ENCODE results near the gene MCTP1.

The MCTP1 gene

DNA sequence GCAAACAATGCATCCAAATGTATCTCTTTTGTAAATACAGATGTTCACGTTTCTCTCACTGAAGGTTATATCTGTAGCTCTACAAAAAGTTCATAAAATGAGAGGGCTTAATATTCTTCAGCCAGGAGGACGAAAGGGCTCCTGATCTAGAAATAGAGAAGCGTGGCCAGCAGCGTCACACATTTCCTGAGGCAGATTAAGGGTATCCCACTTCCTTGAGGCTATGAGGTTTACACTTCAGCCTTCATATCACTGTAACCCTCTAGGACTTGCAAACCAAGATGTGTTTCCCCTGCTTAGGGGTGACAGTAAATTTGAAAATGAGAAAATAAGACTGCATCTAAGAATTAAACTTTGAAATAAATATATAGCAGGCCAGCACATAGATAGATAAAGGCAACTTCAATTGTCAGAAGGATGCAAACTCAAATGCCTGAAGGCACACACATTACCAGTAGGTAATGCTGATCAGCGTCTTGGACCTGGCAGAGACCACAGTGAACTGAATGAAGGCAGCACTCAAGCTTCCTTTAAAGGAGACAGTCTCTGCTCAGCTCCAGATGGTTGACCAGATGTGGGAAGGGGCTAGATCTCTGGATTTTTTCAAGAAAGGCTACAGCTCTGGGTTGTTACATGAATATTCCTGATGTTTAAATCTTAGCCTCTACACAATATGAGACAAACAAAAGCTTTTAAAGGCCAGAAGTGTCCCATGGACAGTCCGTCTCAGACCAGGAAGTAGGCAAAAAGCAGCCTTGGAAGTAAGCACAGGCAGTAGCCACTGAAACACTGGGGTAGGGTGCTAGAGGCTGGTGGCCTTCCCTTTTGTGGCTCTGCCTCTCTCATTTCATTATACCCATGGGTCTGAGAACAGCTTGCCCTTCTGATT lies 197.7 kb downstream of the MCTP1 start:
- no peak overlapping the region for H3K4me2 ChIP-seq (ENCODE audit: low read length, poor library complexity, severe bottlenecking)
- H3K9me3 ChIP-seq (ENCODE audit: control insufficient read depth, low read length): no peaks in the 10 kb centered on the region
- no peak overlapping the region for H3K27ac ChIP-seq (ENCODE audit: low read length, poor library complexity, severe bottlenecking)
- no peak overlapping the region for H3K18ac ChIP-seq (ENCODE audit: low read depth in 1 of 2, low read length in 2 of 2)
- H3K79me1 ChIP-seq (replicated peaks; ENCODE audit: low read length, poor library complexity, severe bottlenecking): no peaks in the 10 kb centered on the region
- H3K4me3 ChIP-seq (ENCODE audit: insufficient read depth in 1 of 2, low read depth in 1 of 2, low read length in 2 of 2): no peak overlapping the region
- H2AFZ ChIP-seq (ENCODE audit: low read depth, low read length): no peak overlapping the region
- no peak overlapping the region for H2BK120ac ChIP-seq (ENCODE audit: low read depth, low read length)
- H2AK5ac ChIP-seq (ENCODE audit: low read length, severe bottlenecking): no peak overlapping the region
- DNase-seq: no peak
- H3K27me3 ChIP-seq (ENCODE audit: control insufficient read depth in 1 of 2, insufficient read depth in 1 of 2, low read length in 2 of 2): no peaks in the 10 kb centered on the region
- 84% methylated on average over 5 of the region's 6 CpGs for WGBS
- peaks cover 4% of the 10 kb centered on the region for H3K4me1 ChIP-seq (ENCODE audit: control insufficient read depth, insufficient read depth, low read depth, low read length)
- H2BK12ac ChIP-seq (ENCODE audit: low read length in 2 of 2): no peak overlapping the region
- H2BK15ac ChIP-seq (ENCODE audit: low read depth, poor library complexity, severe bottlenecking): no peak overlapping the region
- H4K91ac ChIP-seq (ENCODE audit: low read length): no peak overlapping the region
- no peak overlapping the region for H4K8ac ChIP-seq (ENCODE audit: low read length)
- H3K23ac ChIP-seq (ENCODE audit: low read length in 2 of 2): no peak overlapping the region
- no peak overlapping the region for H3K14ac ChIP-seq (ENCODE audit: low read length in 2 of 2)
- no peaks in the 10 kb centered on the region for H3K36me3 ChIP-seq (ENCODE audit: control insufficient read depth in 1 of 2, insufficient read depth in 2 of 2, low read depth in 1 of 2, low read length in 2 of 2)
- no peak overlapping the region for H2BK5ac ChIP-seq (ENCODE audit: low read depth, low read length, poor library complexity, severe bottlenecking)
- no peak overlapping the region for H3K4ac ChIP-seq (ENCODE audit: low read depth in 1 of 2, low read length in 2 of 2)
- H3K9ac ChIP-seq (ENCODE audit: low read length): no peak overlapping the region

DNA sequence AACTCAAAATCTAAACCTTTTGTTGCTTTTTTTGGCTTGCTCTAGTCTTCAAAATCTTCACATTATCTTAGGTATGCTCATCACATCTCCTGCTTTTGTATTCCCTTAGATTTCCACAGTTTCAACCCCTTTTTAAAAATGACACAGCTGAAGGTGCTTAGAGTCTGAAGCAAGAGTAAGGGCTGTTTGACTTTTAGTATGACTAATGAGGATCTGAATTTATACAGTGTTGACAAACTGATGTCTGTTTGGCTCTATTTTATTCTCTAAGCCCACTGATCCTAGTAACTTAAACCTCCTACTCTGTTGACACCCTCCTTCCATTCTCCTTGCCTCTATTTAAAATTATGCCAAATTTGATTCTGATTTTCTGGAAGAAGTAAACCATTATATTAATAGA lies 200.1 kb downstream of the MCTP1 start:
- Histone ChIP-seq H4K8ac (ENCODE audit: low read length) (no peak overlapping the region), H3K4me3 (ENCODE audit: insufficient read depth in 1 of 2, low read depth in 1 of 2, low read length in 2 of 2) (no peak overlapping the region), H2AK5ac (ENCODE audit: low read length, severe bottlenecking) (no peak overlapping the region), H2AFZ (ENCODE audit: low read depth, low read length) (no peak overlapping the region), H3K4ac (ENCODE audit: low read depth in 1 of 2, low read length in 2 of 2) (no peak overlapping the region), H3K27ac (ENCODE audit: low read length, poor library complexity, severe bottlenecking) (no peak overlapping the region), H3K4me1 (ENCODE audit: control insufficient read depth, insufficient read depth, low read depth, low read length) (peaks cover 4% of the 10 kb centered on the region), H3K27me3 (ENCODE audit: control insufficient read depth in 1 of 2, insufficient read depth in 1 of 2, low read length in 2 of 2) (no peaks in the 10 kb centered on the region), H2BK120ac (ENCODE audit: low read depth, low read length) (no peak overlapping the region), H3K4me2 (ENCODE audit: low read length, poor library complexity, severe bottlenecking) (no peak overlapping the region), H3K36me3 (ENCODE audit: control insufficient read depth in 1 of 2, insufficient read depth in 2 of 2, low read depth in 1 of 2, low read length in 2 of 2) (no peaks in the 10 kb centered on the region), H2BK5ac (ENCODE audit: low read depth, low read length, poor library complexity, severe bottlenecking) (no peak overlapping the region), H2BK15ac (ENCODE audit: low read depth, poor library complexity, severe bottlenecking) (no peak overlapping the region), H3K23ac (ENCODE audit: low read length in 2 of 2) (no peak overlapping the region), H3K9me3 (ENCODE audit: control insufficient read depth, low read length) (no peaks in the 10 kb centered on the region), H3K79me1 (replicated peaks; ENCODE audit: low read length, poor library complexity, severe bottlenecking) (no peaks in the 10 kb centered on the region), H4K91ac (ENCODE audit: low read length) (no peak overlapping the region), H3K18ac (ENCODE audit: low read depth in 1 of 2, low read length in 2 of 2) (no peak overlapping the region), H3K14ac (ENCODE audit: low read length in 2 of 2) (no peak overlapping the region), H3K9ac (ENCODE audit: low read length) (no peak overlapping the region), H2BK12ac (ENCODE audit: low read length in 2 of 2) (no peak overlapping the region)
- no peak for DNase-seq

DNA sequence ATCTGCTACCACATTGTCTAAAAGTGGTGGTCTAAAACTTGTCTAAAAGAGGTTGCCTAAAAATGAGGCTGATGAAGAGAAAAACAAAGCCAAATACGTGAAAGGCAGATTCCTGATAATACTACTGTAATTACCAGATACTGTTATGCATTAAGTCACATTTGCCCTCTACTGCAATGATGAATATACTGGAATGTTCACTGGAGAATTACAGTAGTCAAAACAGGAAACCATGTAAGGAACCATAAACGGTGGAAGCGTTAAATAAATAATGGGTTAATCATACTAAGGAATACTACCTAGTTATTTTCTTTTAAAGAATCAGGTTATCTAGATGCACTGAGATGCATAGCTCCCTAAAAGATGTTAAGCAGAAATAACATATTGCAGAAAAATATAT lies 201.3 kb downstream of the MCTP1 start:
- Histone ChIP-seq H3K27me3 (ENCODE audit: control insufficient read depth in 1 of 2, insufficient read depth in 1 of 2, low read length in 2 of 2) (no peaks in the 10 kb centered on the region), H4K8ac (ENCODE audit: low read length) (no peak overlapping the region), H2AK5ac (ENCODE audit: low read length, severe bottlenecking) (no peak overlapping the region), H2BK120ac (ENCODE audit: low read depth, low read length) (no peak overlapping the region), H3K79me1 (replicated peaks; ENCODE audit: low read length, poor library complexity, severe bottlenecking) (no peaks in the 10 kb centered on the region), H4K91ac (ENCODE audit: low read length) (no peak overlapping the region), H2AFZ (ENCODE audit: low read depth, low read length) (no peak overlapping the region), H2BK12ac (ENCODE audit: low read length in 2 of 2) (no peak overlapping the region), H3K18ac (ENCODE audit: low read depth in 1 of 2, low read length in 2 of 2) (no peak overlapping the region), H3K4me2 (ENCODE audit: low read length, poor library complexity, severe bottlenecking) (no peak overlapping the region), H3K14ac (ENCODE audit: low read length in 2 of 2) (no peak overlapping the region), H2BK15ac (ENCODE audit: low read depth, poor library complexity, severe bottlenecking) (no peak overlapping the region), H2BK5ac (ENCODE audit: low read depth, low read length, poor library complexity, severe bottlenecking) (no peak overlapping the region), H3K27ac (ENCODE audit: low read length, poor library complexity, severe bottlenecking) (no peak overlapping the region), H3K4me1 (ENCODE audit: control insufficient read depth, insufficient read depth, low read depth, low read length) (peaks cover 4% of the 10 kb centered on the region), H3K9me3 (ENCODE audit: control insufficient read depth, low read length) (no peaks in the 10 kb centered on the region), H3K23ac (ENCODE audit: low read length in 2 of 2) (no peak overlapping the region), H3K9ac (ENCODE audit: low read length) (no peak overlapping the region), H3K36me3 (ENCODE audit: control insufficient read depth in 1 of 2, insufficient read depth in 2 of 2, low read depth in 1 of 2, low read length in 2 of 2) (no peaks in the 10 kb centered on the region), H3K4ac (ENCODE audit: low read depth in 1 of 2, low read length in 2 of 2) (no peak overlapping the region), H3K4me3 (ENCODE audit: insufficient read depth in 1 of 2, low read depth in 1 of 2, low read length in 2 of 2) (no peak overlapping the region)
- no CpG with 5 or more reads among the region's 3 CpGs for WGBS
- no peak for DNase-seq

DNA sequence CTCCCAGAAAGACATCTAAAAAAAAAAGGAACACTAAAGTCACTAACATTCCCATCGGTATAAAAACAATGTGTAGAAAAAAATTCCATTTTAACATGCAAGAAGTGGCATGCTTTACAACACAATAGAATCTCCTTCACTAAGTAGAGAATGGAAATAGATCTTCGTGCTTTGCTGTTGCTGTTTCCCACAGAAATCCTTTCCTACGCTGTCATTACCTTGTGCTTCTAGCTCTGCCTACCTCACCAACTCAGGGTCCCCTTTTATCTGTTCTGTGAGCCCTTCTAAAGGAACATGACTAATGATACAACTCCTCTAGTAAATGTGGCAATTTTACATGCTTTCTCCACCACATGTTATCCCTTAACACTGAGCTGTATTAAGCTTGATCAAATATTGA lies 202.9 kb downstream of the MCTP1 start:
- Histone ChIP-seq H2AK5ac (ENCODE audit: low read length, severe bottlenecking) (no peak overlapping the region), H3K4ac (ENCODE audit: low read depth in 1 of 2, low read length in 2 of 2) (no peak overlapping the region), H3K4me3 (ENCODE audit: insufficient read depth in 1 of 2, low read depth in 1 of 2, low read length in 2 of 2) (peak overlapping the region in 1 of 2 experiments; percentile 72), H3K23ac (ENCODE audit: low read length in 2 of 2) (no peak overlapping the region), H2BK5ac (ENCODE audit: low read depth, low read length, poor library complexity, severe bottlenecking) (no peak overlapping the region), H3K27me3 (ENCODE audit: control insufficient read depth in 1 of 2, insufficient read depth in 1 of 2, low read length in 2 of 2) (no peaks in the 10 kb centered on the region), H2BK15ac (ENCODE audit: low read depth, poor library complexity, severe bottlenecking) (no peak overlapping the region), H3K36me3 (ENCODE audit: control insufficient read depth in 1 of 2, insufficient read depth in 2 of 2, low read depth in 1 of 2, low read length in 2 of 2) (no peaks in the 10 kb centered on the region), H3K4me2 (ENCODE audit: low read length, poor library complexity, severe bottlenecking) (peak overlapping the region; percentile 1), H2BK12ac (ENCODE audit: low read length in 2 of 2) (no peak overlapping the region), H3K27ac (ENCODE audit: low read length, poor library complexity, severe bottlenecking) (peak overlapping the region; percentile 45), H3K79me1 (replicated peaks; ENCODE audit: low read length, poor library complexity, severe bottlenecking) (peaks cover 1% of the 10 kb centered on the region), H2AFZ (ENCODE audit: low read depth, low read length) (no peak overlapping the region), H3K14ac (ENCODE audit: low read length in 2 of 2) (no peak overlapping the region), H2BK120ac (ENCODE audit: low read depth, low read length) (no peak overlapping the region), H3K18ac (ENCODE audit: low read depth in 1 of 2, low read length in 2 of 2) (peak overlapping the region in 1 of 2 experiments; percentile 28), H4K8ac (ENCODE audit: low read length) (no peak overlapping the region), H3K9me3 (ENCODE audit: control insufficient read depth, low read length) (no peaks in the 10 kb centered on the region), H3K9ac (ENCODE audit: low read length) (peak overlapping the region; percentile 68), H4K91ac (ENCODE audit: low read length) (no peak overlapping the region), H3K4me1 (ENCODE audit: control insufficient read depth, insufficient read depth, low read depth, low read length) (peaks cover 2% of the 10 kb centered on the region)
- WGBS: 17% methylated on average over 3 of the region's 3 CpGs
- peak; percentile 84 for DNase-seq

Measured in mesenchymal stem cell (in vitro differentiated cells and primary cell).